KOPT-K1 (cell line): ENCODE data around the gene NTRK1.

Experiments used
- H3K27ac ChIP-seq: fragments of 200-600 bp; sonication (generic); 2 replicates; pipeline ENCODE4 v1.5.1; 2016; ENCODE audit warnings: antibody characterized with exemption, mild to moderate bottlenecking, low read depth, low read length; ENCODE audit not compliant: poor library complexity, severe bottlenecking
- H3K36me3 ChIP-seq: fragments of 200-600 bp; sonication (generic); 2 replicates; pipeline ENCODE4 v1.5.1; 2017; ENCODE audit warnings: antibody characterized with exemption, mild to moderate bottlenecking, low read length, moderate library complexity; ENCODE audit not compliant: insufficient read depth
- H3K9me3 ChIP-seq: fragments of 200-600 bp; sonication (generic); 2 replicates; pipeline ENCODE4 v1.5.1; 2017; ENCODE audit warnings: antibody characterized with exemption, low read length, mild to moderate bottlenecking; ENCODE audit not compliant: insufficient read depth, poor library complexity, severe bottlenecking

Gene NTRK1

DNA sequence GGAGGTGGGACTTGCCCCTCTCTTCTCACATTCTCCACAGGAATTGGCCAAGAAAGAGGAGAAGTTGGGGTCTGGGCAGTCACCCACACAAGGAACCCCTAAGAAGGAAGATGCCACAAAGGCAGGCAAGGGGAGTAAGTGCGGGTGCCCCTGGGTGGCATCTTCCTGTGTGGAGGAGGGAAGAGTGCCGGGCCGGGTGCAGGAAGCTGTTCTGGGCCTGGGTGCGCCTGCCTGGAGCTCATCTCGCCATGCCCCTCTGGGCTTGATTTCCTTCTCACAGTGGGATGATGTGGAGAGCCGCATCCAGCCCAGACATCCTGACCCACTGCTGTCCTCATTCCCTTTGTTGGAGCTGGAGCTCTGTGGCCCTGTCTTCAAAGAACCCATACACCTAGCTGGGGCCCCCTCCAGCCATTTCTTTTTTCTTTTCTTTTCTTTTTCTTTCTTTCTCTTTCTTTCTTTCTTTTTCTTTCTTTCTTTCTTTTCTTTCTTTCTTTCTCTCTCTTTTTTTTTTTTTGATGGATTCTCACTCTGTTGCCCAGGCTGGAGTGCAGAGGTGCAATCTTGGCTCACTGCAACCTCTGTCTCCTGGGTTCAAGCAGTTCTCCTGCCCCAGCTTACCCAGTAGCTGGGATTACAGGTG is 69.1 kb downstream of the NTRK1 start:
- Histone ChIP-seq H3K9me3 (no peaks in the 10 kb centered on the region), H3K27ac (no peak overlapping the region), H3K36me3 (no peaks in the 10 kb centered on the region)

DNA sequence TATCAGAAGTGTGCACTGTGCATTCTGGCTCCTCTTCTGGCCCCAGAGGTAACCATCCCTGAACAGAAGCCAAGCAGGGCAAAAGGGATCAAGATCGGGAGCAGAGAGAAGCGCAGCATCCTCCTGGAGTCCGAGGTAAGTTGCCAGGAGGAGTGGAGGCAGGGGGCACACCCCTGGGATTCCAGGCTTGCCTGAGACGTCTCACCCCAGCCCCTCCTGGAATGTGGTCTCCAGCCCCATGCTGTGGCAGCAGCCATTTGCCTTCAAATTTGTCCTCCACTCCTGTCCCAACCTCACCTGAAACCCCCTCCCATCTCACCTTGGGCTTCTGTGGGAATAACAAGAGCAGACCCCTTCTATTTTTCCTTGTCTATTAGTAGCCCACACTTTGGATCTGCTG is 69.8 kb downstream of the NTRK1 start:
- Histone ChIP-seq H3K9me3 (no peaks in the 10 kb centered on the region), H3K36me3 (no peaks in the 10 kb centered on the region), H3K27ac (no peak overlapping the region)
